ENCODE data around the gene PANK1. TPM values are rescaled to one million over a fixed set of nuclear protein-coding genes. Genes with fewer than 3 reads are reported as not detected.

PANK1 gene
- total and polyA plus RNA-seq, 9 of the 15 experiments (the other 6 are each of a cell fraction or from before 2014, with no cell fraction given), result 1.7 to 10.7 (median 6.5) TPM

DNA sequence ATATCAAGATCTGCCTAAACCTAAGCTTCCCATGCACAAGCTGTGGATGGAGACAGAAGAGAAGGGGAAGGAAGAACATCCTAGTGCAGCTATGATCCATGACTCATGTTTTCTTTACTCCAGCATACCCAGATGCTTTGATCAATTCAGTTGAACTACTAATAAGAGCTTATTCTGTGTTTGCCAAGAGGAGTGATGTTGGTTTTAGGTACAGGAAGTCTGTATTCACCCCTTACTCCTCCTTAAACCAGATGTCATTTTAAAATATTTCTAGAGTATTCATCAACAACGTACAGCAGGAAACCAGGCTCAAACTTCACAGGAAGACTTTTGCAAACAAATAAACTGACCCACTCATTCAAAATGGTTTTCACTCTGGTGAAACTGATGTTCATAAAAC is 29.2 kb downstream of the PANK1 start (continued):
- TF ChIP-seq, protein P1, sequence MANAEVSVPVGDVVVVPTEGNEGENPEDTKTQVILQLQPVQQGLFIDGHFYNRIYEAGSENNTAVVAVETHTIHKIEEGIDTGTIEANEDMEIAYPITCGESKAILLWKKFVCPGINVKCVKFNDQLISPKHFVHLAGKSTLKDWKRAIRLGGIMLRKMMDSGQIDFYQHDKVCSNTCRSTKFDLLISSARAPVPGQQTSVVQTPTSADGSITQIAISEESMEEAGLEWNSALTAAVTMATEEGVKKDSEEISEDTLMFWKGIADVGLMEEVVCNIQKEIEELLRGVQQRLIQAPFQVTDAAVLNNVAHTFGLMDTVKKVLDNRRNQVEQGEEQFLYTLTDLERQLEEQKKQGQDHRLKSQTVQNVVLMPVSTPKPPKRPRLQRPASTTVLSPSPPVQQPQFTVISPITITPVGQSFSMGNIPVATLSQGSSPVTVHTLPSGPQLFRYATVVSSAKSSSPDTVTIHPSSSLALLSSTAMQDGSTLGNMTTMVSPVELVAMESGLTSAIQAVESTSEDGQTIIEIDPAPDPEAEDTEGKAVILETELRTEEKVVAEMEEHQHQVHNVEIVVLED (CRISPR knock-in tag; IDR thresholded peaks at IDR 0.05), result no peak
- TF ChIP-seq ZNF57 (CRISPR knock-in tag; IDR thresholded peaks at IDR 0.05), result no peak

DNA sequence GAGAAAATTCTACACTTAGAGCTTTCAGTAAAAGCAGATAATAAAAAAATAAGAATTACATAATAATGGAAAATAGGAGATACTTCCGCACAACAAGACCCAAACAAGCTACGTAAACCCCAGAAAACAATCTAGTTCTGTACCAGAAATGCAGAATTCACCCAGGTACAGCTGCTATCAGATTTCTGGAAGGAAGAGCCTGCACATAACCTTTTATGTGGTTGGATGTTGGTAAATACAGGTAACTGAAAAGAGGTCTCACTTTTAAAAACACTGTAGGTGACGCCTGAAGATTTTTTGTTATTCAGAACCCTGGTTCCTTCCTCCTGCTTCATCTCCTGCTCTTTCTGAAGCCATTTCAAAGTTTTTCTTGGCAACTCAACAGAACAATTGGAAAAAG is 29.9 kb downstream of the PANK1 start:
- no peak overlapping the region for H3K9ac ChIP-seq (ENCODE audit: insufficient read depth in 1 of 2, low read depth in 2 of 2, low read length in 2 of 2)
- DNase-seq (ENCODE audit: extremely low read depth in 1 of 4, low spot score in 3 of 4) (no peak), FAIRE-seq (no peak), ATAC-seq (no peak)
- H3K4me1 ChIP-seq (replicated peaks in 1 of 2; ENCODE audit: control insufficient read depth in 2 of 2, insufficient read depth in 2 of 2, low read length in 2 of 2), result peaks cover 0 to 2% of the 10 kb centered on the region in 2 experiments; a peak in 1 of 5 replicates
- H3K79me2 ChIP-seq (ENCODE audit: control insufficient read depth, insufficient read depth, low read length), result no peaks in the 10 kb centered on the region; the same call in 2 of the 3 replicates
- no peaks in the 10 kb centered on the region for H3K9me3 ChIP-seq (replicated peaks; ENCODE audit: control insufficient read depth, insufficient read depth, low read depth, low read length)
- H3K4me3 ChIP-seq, result no peak overlapping the region
- no peak overlapping the region for H2AFZ ChIP-seq (ENCODE audit: low read depth, low read length)
- POLR2A ChIA-PET, result no interaction called here
- no peak overlapping the region for H3K27ac ChIP-seq (ENCODE audit: extremely low read depth, low read depth, low read length)
- H3K4me2 ChIP-seq (ENCODE audit: insufficient read depth, low read length), result no peak overlapping the region
- CTCF ChIA-PET (ENCODE audit: low intra/inter-chr PET ratio), result no interaction called here
- no TSS peak for BruUV-seq (replicated peaks)
- no peak for TF ChIP-seq GTF3C2 (IDR thresholded peaks at IDR 0.05; ENCODE audit: borderline replicate concordance, extremely low read depth, insufficient read length)
- TF ChIP-seq, protein P2, sequence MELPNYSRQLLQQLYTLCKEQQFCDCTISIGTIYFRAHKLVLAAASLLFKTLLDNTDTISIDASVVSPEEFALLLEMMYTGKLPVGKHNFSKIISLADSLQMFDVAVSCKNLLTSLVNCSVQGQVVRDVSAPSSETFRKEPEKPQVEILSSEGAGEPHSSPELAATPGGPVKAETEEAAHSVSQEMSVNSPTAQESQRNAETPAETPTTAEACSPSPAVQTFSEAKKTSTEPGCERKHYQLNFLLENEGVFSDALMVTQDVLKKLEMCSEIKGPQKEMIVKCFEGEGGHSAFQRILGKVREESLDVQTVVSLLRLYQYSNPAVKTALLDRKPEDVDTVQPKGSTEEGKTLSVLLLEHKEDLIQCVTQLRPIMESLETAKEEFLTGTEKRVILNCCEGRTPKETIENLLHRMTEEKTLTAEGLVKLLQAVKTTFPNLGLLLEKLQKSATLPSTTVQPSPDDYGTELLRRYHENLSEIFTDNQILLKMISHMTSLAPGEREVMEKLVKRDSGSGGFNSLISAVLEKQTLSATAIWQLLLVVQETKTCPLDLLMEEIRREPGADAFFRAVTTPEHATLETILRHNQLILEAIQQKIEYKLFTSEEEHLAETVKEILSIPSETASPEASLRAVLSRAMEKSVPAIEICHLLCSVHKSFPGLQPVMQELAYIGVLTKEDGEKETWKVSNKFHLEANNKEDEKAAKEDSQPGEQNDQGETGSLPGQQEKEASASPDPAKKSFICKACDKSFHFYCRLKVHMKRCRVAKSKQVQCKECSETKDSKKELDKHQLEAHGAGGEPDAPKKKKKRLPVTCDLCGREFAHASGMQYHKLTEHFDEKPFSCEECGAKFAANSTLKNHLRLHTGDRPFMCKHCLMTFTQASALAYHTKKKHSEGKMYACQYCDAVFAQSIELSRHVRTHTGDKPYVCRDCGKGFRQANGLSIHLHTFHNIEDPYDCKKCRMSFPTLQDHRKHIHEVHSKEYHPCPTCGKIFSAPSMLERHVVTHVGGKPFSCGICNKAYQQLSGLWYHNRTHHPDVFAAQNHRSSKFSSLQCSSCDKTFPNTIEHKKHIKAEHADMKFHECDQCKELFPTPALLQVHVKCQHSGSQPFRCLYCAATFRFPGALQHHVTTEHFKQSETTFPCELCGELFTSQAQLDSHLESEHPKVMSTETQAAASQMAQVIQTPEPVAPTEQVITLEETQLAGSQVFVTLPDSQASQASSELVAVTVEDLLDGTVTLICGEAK (IDR thresholded peaks at IDR 0.05), result no peak
- TF ChIP-seq, protein P2 (CRISPR knock-in tag; IDR thresholded peaks at IDR 0.05), result no peak
- intact Hi-C loops (cut with micrococcal nuclease), result no loop called here
- in situ Hi-C loops (cut with MboI), result no loop called here
- 80% methylated on average over 3 of the region's 3 CpGs for WGBS (ENCODE audit: insufficient coverage, low coverage, missing lambda C conversion rate)
- no peaks in the 10 kb centered on the region for H3K9me1 ChIP-seq (ENCODE audit: control insufficient read depth, insufficient read depth, low read length)
- H3K27me3 ChIP-seq (ENCODE audit: control insufficient read depth in 2 of 2, insufficient read depth in 2 of 2, low read length in 2 of 2), result no peaks in the 10 kb centered on the region
- peaks cover 14% of the 10 kb centered on the region; the same call in 1 of the 3 replicates for H3K36me3 ChIP-seq (ENCODE audit: control insufficient read depth, insufficient read depth, low read length)
- no peaks in the 10 kb centered on the region for H4K20me1 ChIP-seq (replicated peaks; ENCODE audit: control insufficient read depth, insufficient read depth, low read length)
